ENCODE data around the gene GALNT2.

GALNT2 gene

GRCh38 chr1:230097370-230097769, 30.3 kb downstream of the GALNT2 start:
- no peak for DNase-seq

GRCh38 chr1:230098723-230099122, 31.7 kb downstream of the GALNT2 start:
- no peak for DNase-seq

GRCh38 chr1:230099465-230099864, 32.4 kb downstream of the GALNT2 start:
- no peak for DNase-seq

GRCh38 chr1:230100932-230101331, 33.9 kb downstream of the GALNT2 start:
- DNase-seq: no peak

- no peak for DNase-seq
These were observed 34.5 kb downstream of the GALNT2 start for GRCh38 chr1:230101556-230101955.

GRCh38 chr1:230102046-230102445, 35.0 kb downstream of the GALNT2 start:
- DNase-seq: no peak

GRCh38 chr1:230102472-230102871, 35.4 kb downstream of the GALNT2 start:
- no peak for DNase-seq

- DNase-seq: no peak
These were observed 36.5 kb downstream of the GALNT2 start for GRCh38 chr1:230103306-230104173.

GRCh38 chr1:230104395-230105244, 37.6 kb downstream of the GALNT2 start:
- DNase-seq: peak; percentile 63

GRCh38 chr1:230105245-230105753, 38.3 kb downstream of the GALNT2 start:
- DNase-seq: no peak

GRCh38 chr1:230105754-230106625, 39.0 kb downstream of the GALNT2 start:
- no peak for DNase-seq

- no peak for DNase-seq
These were observed 40.9 kb downstream of the GALNT2 start for GRCh38 chr1:230107941-230108340.

GRCh38 chr1:230108580-230108979, 41.5 kb downstream of the GALNT2 start:
- no peak for DNase-seq

- DNase-seq: no peak
These were observed 42.0 kb downstream of the GALNT2 start for GRCh38 chr1:230109066-230109465.

GRCh38 chr1:230109895-230110667, 43.0 kb downstream of the GALNT2 start:
- DNase-seq: peak; percentile 44

- DNase-seq: no peak
These were observed 43.9 kb downstream of the GALNT2 start for GRCh38 chr1:230110971-230111370.

GRCh38 chr1:230112131-230112701, 45.2 kb downstream of the GALNT2 start:
- no peak for DNase-seq

GRCh38 chr1:230112782-230113181, 45.7 kb downstream of the GALNT2 start:
- DNase-seq: no peak

- DNase-seq: no peak
These were observed 46.2 kb downstream of the GALNT2 start for GRCh38 chr1:230113235-230113592.

GRCh38 chr1:230113593-230114236, 46.7 kb downstream of the GALNT2 start:
- no peak for DNase-seq

- DNase-seq: no peak
These were observed 47.2 kb downstream of the GALNT2 start for GRCh38 chr1:230114237-230114651.

Measured in activated gamma-delta T cell treated with Interleukin-2 at 50 U/mL for 16 hours (primary cell).